ENCODE results near the gene NEO1.

The NEO1 gene

GRCh38 chr15:73319460-73320245 lies 267.4 kb downstream of the NEO1 start:
- H3K4me3 ChIP-seq (ENCODE audit: low read depth, low read length): no peak overlapping the region
- TF ChIP-seq, protein P1, sequence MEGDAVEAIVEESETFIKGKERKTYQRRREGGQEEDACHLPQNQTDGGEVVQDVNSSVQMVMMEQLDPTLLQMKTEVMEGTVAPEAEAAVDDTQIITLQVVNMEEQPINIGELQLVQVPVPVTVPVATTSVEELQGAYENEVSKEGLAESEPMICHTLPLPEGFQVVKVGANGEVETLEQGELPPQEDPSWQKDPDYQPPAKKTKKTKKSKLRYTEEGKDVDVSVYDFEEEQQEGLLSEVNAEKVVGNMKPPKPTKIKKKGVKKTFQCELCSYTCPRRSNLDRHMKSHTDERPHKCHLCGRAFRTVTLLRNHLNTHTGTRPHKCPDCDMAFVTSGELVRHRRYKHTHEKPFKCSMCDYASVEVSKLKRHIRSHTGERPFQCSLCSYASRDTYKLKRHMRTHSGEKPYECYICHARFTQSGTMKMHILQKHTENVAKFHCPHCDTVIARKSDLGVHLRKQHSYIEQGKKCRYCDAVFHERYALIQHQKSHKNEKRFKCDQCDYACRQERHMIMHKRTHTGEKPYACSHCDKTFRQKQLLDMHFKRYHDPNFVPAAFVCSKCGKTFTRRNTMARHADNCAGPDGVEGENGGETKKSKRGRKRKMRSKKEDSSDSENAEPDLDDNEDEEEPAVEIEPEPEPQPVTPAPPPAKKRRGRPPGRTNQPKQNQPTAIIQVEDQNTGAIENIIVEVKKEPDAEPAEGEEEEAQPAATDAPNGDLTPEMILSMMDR (IDR thresholded peaks at IDR 0.05; ENCODE audit: low read depth, low read length): no peak
- in situ Hi-C loops (cut with HindIII; ENCODE audit: low sequenced_read_pairs): no loop called here
- DNase-seq (ENCODE audit: low read depth, low spot score): no peak

GRCh38 chr15:73320619-73321180 lies 268.4 kb downstream of the NEO1 start:
- DNase-seq (ENCODE audit: low read depth, low spot score): no peak
- H3K4me3 ChIP-seq (ENCODE audit: low read depth, low read length): no peak overlapping the region
- in situ Hi-C loops (cut with HindIII; ENCODE audit: low sequenced_read_pairs): no loop called here
- TF ChIP-seq, protein P1 (IDR thresholded peaks at IDR 0.05; ENCODE audit: low read depth, low read length): no peak

DNA sequence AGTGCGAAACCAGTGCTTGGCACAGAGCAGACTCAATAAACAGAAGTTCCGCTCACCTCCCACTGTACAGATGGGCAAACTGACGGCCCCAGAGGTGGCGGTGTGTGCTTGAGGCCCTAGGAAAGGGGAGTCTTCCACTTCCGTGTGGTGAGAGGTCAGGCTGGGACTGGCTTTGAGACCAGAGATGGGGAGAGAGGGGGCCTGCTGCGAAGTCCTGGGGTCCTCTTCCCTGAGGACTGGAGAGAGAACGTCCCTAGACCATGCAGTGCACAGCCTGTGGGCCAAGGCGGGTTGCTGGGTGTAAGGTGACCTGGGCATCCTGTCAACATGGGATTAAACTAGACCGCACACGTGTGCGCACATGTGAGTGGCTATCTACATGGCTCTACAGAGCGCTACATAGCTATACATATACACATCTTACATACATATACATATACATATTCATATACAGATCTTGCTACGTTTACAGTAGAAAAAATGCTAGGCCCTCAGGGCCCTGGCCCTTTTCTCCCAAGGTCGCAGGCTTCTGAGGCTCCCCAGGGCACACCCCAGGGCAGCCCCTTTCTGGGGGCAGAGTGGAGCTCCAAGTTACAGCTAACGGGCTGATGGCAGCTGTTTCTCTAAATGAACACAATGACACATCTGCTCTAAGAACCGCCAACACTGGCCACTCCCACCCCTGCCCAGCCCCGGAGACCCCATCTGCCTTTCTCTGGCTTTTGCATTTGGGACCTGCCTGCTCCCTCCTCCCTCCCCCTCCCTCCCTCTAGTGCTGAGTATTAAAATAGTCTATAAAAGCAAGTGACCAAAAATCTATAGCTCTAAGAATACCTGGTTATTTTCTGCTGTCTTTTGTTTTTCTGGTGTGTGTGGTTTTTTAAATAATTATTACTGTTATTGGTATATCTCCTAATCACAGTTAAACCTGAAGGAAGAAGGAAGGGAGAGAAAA lies 269.5 kb downstream of the NEO1 start:
- in situ Hi-C loops (cut with HindIII; ENCODE audit: low sequenced_read_pairs): no loop called here
- TF ChIP-seq, protein P1 (IDR thresholded peaks at IDR 0.05; ENCODE audit: low read depth, low read length): no peak
- H3K4me3 ChIP-seq (ENCODE audit: low read depth, low read length): no peak overlapping the region
- DNase-seq (ENCODE audit: low read depth, low spot score): no peak

- no peak for DNase-seq (ENCODE audit: low read depth, low spot score)
- TF ChIP-seq, protein P1 (IDR thresholded peaks at IDR 0.05; ENCODE audit: low read depth, low read length): no peak
- in situ Hi-C loops (cut with HindIII; ENCODE audit: low sequenced_read_pairs): no loop called here
- H3K4me3 ChIP-seq (ENCODE audit: low read depth, low read length): no peak overlapping the region
Observed at GRCh38 chr15:73322665-73323373, 270.6 kb downstream of the NEO1 start.

DNA sequence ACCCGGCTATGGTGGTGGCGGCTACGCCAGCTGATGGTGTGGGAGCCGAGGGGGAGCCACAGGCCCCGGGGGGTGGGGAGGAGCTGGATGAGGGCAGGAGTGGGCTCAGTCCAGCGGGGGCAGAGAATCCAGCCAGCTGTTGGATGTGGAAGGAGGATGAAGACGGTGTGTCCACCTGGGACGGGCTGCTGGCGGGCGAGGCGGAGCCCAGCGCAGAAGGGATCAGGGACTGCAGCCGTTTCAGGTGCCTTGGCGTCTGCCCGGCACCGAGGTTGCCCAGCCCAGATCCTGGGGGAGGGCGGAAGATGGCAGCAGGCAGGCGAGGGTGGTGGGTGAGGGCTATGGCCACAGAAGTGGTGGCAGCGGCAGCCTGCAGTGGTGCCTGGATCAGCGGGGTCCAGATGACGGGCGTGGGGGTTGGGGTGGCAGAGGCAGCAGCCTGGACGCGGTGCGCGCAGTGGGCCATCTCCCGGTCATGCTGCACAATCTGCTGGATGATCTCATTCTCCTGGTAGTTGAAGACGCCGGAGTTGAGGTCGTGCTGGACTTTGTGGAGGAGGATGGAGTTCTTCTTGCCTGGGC lies 271.2 kb downstream of the NEO1 start:
- TF ChIP-seq, protein P1 (IDR thresholded peaks at IDR 0.05; ENCODE audit: low read depth, low read length): no peak

More for the DNA sequence above, 271.2 kb downstream of the NEO1 start:
- no peak overlapping the region for H3K4me3 ChIP-seq (ENCODE audit: low read depth, low read length)
- no peak for DNase-seq (ENCODE audit: low read depth, low spot score)
- in situ Hi-C loops (cut with HindIII; ENCODE audit: low sequenced_read_pairs): no loop called here

Measured in astrocyte of the spinal cord (primary cell).